ENCODE data around the gene ADAM12. TPM values are rescaled to one million over a fixed set of nuclear protein-coding genes. Genes with fewer than 3 reads are reported as not detected.

The ADAM12 gene
- total RNA-seq, 4 donors from 2014 or later: 0.19 to 2.6 (median 1.5) TPM

GRCh38 chr10:126118476-126118875, 269.8 kb downstream of the ADAM12 start:
- no peaks in the 10 kb centered on the region for H3K36me3 ChIP-seq
- H3K4me1 ChIP-seq: no peaks in the 10 kb centered on the region
- H3K27ac ChIP-seq: no peak overlapping the region
- no peaks in the 10 kb centered on the region for H3K27me3 ChIP-seq
- WGBS: 76% methylated on average over 4 of the region's 4 CpGs
- no peak for DNase-seq (ENCODE audit: low spot score in 2 of 2)
- TF ChIP-seq CTCF (IDR thresholded peaks at IDR 0.05) (no peak), EP300 (IDR thresholded peaks at IDR 0.05) (no peak), POLR2A (IDR thresholded peaks at IDR 0.05) (no peak), POLR2AphosphoS5 (IDR thresholded peaks at IDR 0.05) (no peak)
- H3K4me3 ChIP-seq: no peak overlapping the region
- no peaks in the 10 kb centered on the region for H3K9me3 ChIP-seq

- Histone ChIP-seq H3K27me3 (no peaks in the 10 kb centered on the region), H3K9me3 (no peaks in the 10 kb centered on the region), H3K4me1 (no peaks in the 10 kb centered on the region), H3K27ac (no peak overlapping the region), H3K4me3 (no peak overlapping the region), H3K36me3 (no peaks in the 10 kb centered on the region)
- TF ChIP-seq POLR2AphosphoS5 (IDR thresholded peaks at IDR 0.05) (no peak), EP300 (IDR thresholded peaks at IDR 0.05) (no peak), POLR2A (IDR thresholded peaks at IDR 0.05) (no peak), CTCF (IDR thresholded peaks at IDR 0.05) (no peak)
- WGBS: 47% methylated on average over 2 of the region's 3 CpGs
- DNase-seq (ENCODE audit: low spot score in 2 of 2): no peak
These were observed 271.1 kb downstream of the ADAM12 start for GRCh38 chr10:126117196-126117595.

GRCh38 chr10:126115886-126116285, 272.4 kb downstream of the ADAM12 start:
- DNase-seq (ENCODE audit: low spot score in 2 of 2): no peak
- H3K4me3 ChIP-seq: no peak overlapping the region
- H3K4me1 ChIP-seq: no peaks in the 10 kb centered on the region
- no peak overlapping the region for H3K27ac ChIP-seq
- no peaks in the 10 kb centered on the region for H3K9me3 ChIP-seq
- H3K27me3 ChIP-seq: no peaks in the 10 kb centered on the region
- 65% methylated on average over 6 of the region's 6 CpGs for WGBS
- no peak for TF ChIP-seq CTCF (IDR thresholded peaks at IDR 0.05)
- no peak for TF ChIP-seq POLR2A (IDR thresholded peaks at IDR 0.05)
- TF ChIP-seq POLR2AphosphoS5 (IDR thresholded peaks at IDR 0.05): no peak
- no peak for TF ChIP-seq EP300 (IDR thresholded peaks at IDR 0.05)
- no peaks in the 10 kb centered on the region for H3K36me3 ChIP-seq

GRCh38 chr10:126114884-126115555, 273.3 kb downstream of the ADAM12 start:
- no peaks in the 10 kb centered on the region for H3K9me3 ChIP-seq
- no peak overlapping the region for H3K27ac ChIP-seq
- H3K4me3 ChIP-seq: no peak overlapping the region
- H3K27me3 ChIP-seq: no peaks in the 10 kb centered on the region
- no peaks in the 10 kb centered on the region for H3K36me3 ChIP-seq
- TF ChIP-seq POLR2A (IDR thresholded peaks at IDR 0.05) (no peak), POLR2AphosphoS5 (IDR thresholded peaks at IDR 0.05) (no peak), EP300 (IDR thresholded peaks at IDR 0.05) (no peak), CTCF (IDR thresholded peaks at IDR 0.05) (no peak)
- no peaks in the 10 kb centered on the region for H3K4me1 ChIP-seq
- DNase-seq (ENCODE audit: low spot score in 2 of 2): no peak
- WGBS: 84% methylated on average over 8 of the region's 8 CpGs

GRCh38 chr10:126111516-126111915, 276.8 kb downstream of the ADAM12 start:
- Histone ChIP-seq H3K27ac (no peak overlapping the region), H3K9me3 (no peaks in the 10 kb centered on the region), H3K36me3 (no peaks in the 10 kb centered on the region), H3K4me3 (no peak overlapping the region), H3K27me3 (no peaks in the 10 kb centered on the region), H3K4me1 (no peaks in the 10 kb centered on the region)
- no peak for DNase-seq (ENCODE audit: low spot score in 2 of 2)
- 61% methylated on average over 6 of the region's 6 CpGs for WGBS
- no peak for TF ChIP-seq POLR2A (IDR thresholded peaks at IDR 0.05)

Data from suprapubic skin (tissue), 4 donors.